ENCODE results near the gene C12orf56. TPM values are rescaled to one million over a fixed set of nuclear protein-coding genes. Genes with fewer than 3 reads are reported as not detected.

The C12orf56 gene
- total RNA-seq, 4 donors from 2014 or later, result not detected

DNA sequence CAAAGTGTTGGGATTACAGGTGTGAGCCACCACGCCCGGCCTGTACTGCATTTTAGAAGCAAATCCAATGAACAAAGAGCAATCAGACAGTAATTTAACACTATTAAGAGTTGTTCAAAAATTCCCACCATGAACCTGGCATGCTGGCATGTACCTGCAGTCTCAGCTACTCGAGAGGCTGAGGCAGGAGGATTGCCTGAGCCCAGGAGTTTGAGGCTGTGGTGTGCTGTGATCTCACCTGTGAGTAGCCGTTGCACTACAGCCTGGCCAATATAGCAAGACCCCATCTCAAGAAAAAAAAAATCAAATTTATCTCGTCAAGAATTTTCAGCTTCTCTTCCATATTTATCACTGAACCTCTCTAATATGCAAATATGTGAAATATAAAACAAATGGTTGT is 128.7 kb downstream of the C12orf56 start:
- TF ChIP-seq, protein P1, sequence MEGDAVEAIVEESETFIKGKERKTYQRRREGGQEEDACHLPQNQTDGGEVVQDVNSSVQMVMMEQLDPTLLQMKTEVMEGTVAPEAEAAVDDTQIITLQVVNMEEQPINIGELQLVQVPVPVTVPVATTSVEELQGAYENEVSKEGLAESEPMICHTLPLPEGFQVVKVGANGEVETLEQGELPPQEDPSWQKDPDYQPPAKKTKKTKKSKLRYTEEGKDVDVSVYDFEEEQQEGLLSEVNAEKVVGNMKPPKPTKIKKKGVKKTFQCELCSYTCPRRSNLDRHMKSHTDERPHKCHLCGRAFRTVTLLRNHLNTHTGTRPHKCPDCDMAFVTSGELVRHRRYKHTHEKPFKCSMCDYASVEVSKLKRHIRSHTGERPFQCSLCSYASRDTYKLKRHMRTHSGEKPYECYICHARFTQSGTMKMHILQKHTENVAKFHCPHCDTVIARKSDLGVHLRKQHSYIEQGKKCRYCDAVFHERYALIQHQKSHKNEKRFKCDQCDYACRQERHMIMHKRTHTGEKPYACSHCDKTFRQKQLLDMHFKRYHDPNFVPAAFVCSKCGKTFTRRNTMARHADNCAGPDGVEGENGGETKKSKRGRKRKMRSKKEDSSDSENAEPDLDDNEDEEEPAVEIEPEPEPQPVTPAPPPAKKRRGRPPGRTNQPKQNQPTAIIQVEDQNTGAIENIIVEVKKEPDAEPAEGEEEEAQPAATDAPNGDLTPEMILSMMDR (IDR thresholded peaks at IDR 0.05; ENCODE audit: low read depth), result no peak

DNA sequence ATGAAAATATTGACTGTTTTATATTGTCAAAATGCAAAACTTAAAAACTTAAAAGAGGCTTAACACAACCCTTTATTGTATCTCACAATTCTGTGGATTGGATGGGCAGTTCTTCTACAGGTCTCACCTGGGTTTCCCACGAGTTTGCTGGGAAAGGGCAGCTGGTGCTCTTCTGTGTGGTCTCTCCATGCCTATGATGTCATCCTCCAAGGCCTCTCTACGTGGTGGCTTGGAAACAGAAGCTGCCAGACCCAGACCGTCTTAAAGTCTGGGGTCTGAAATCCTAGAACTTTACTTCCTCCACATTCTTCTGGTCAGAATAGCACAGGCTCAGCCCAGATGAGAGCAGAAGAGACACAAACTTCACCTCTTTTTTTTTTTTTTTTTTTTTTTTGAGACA is 132.0 kb downstream of the C12orf56 start:
- TF ChIP-seq, protein P1 (IDR thresholded peaks at IDR 0.05; ENCODE audit: low read depth), result no peak

DNA sequence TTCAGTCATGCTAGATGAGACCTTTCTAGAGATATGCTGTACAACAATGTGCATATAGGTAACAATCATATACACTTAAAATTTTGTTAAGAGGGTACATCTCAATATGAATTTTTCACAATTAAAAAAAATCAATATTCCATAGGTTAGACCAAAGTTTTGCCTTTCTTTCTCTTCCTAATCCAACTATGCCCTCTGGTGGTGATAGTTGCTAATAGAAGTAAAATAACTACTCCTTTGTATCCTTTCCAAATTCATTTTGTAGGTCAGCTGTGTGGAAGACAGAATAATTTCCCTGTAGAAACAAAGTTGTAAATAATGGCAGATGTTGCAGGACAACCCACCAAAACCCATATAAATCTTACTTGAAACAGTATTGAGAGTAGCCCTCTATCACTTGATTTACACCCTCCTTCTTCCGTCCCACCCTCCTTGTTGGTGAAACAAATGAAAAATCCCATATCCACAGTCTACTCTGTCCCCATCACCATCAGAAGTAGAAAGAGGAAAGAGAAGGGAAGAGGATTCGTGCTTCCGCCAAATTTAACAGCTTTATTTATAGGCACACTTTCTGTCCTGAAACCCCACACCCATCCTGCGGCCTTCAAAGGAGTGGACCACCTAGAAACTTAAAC is 134.3 kb downstream of the C12orf56 start:
- TF ChIP-seq, protein P1 (IDR thresholded peaks at IDR 0.05; ENCODE audit: low read depth), result no peak

DNA sequence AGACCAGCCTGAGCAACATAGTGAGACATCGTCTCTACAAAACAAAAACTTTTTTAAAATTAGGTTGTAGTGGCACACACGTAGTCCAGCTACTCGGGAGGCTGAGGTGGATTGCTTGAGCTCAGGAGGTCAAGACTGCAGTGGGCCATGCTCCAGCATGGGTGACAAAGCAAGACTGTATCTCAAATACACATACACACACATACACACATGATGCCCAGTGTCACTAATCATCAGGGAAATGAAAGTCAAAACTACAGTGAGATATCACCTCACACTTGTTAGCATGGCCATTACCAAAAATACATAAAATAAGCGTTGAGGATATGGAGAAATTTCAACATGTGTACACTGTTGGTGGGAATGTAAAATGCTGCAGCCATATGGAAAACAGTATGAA is 135.3 kb downstream of the C12orf56 start:
- TF ChIP-seq, protein P1 (IDR thresholded peaks at IDR 0.05; ENCODE audit: low read depth), result no peak

DNA sequence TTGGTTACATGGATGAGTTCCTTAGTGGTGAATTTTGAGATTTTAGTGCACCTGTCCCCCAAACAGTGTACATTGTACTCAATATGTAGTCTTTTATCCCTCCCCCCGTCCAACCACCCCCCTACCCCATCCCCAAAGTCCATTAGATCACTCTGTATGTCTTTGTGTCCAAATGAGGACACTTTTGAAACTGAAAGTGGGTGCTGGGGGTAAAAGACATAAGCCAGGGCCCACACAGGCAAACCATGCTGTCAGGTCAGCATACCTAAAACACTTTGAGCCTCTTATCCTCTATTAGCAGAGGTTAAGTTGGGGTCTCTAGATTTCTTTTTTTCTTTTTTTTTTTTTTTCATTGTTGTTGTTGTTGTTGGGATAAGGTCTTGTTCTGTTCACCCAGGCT is 137.2 kb downstream of the C12orf56 start:
- TF ChIP-seq, protein P1 (IDR thresholded peaks at IDR 0.05; ENCODE audit: low read depth), result no peak

DNA sequence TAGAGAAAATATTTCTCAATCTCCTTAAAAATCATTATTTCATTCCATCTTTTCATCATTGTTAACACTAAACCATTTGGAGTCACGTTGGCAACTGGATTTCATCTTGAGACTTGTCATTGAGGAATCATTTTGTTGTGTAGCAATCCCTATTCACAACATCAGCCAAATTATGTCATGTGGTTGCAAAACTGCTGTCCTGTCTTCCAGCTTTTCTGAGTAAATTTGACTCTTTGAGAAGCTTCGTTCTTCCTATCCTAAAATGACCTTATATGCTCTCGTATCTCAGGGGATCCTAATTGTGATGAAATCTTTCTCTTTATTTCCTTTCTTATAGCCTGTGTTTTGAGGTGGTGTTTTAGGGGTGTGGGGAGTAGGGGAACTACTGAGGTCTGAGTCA is 137.9 kb downstream of the C12orf56 start:
- TF ChIP-seq, protein P1 (IDR thresholded peaks at IDR 0.05; ENCODE audit: low read depth), result no peak

DNA sequence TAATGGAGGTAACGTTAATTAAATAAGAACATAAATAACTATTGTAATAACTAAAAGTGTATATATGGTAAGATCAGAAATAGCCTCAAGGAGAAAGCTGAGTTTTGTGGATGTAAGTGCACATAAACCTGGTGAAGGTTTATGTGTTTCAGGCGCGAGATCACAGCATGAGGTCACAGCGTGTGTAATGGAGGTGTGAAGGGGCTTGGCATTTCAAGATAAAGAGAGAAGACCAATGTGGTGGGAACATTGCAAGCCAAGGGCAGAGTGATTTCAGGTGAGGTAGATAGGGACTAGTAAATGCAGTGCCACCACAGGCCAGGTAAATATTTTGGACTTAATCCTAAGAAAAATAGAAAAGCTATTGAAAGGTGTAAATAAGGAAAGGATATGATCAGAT is 146.7 kb downstream of the C12orf56 start:
- TF ChIP-seq, protein P1 (IDR thresholded peaks at IDR 0.05; ENCODE audit: low read depth), result no peak

Measured in subcutaneous adipose tissue (tissue), 4 donors.